ENCODE results near the gene SUMO4. TPM values are rescaled to one million over a fixed set of nuclear protein-coding genes. Genes with fewer than 3 reads are reported as not detected.

The SUMO4 gene
- total and polyA plus RNA-seq, 8 donors: 1.2 to 7.7 (median 4.0) TPM; not detected in 4

DNA sequence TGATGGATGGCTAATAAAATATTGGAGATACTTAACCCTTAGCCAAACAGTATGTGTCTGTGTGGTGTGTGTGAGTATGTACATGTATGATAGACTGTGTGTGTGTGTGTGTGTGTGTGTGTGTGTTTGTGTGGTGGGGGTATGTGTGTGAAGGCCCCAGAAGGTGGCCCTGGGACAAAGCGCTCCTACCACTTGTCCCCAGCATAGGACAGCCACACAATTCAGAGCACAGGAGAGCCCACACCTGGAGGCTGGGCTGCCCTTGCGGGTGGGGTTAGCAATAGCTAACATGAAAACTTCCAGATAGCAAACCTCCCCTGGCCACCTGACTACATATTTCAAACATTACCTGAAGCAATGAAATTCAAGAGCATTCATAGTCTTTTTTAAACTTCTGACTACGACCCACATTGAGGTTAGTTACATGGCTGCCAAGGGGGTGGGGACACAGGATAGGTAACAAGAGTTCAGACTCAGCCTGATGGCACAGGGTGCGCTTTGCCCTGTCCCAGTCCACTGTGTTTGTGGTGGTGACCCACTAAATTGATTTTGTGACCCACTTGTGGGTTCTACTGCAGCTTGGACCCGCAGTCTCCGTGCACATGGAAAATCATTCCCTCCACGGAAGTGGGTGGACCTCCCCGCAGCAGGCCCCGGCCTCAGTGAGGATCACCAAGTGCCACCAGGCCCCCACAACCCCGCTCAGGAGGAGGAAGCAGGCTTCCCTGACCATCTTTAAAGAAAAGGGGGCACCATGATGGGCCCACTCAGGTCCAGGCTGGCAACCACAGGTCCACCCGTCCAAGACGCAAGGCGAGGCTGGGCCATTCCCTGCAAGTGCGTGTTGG is 50.0 kb downstream of the SUMO4 start:
- 82 to 97% (median 87%) methylated on average over 10 to 14 of the region's 14 CpGs for WGBS, 5 donors
- no peak overlapping the region for H3K27ac ChIP-seq
- no peaks in the 10 kb centered on the region for H3K9me3 ChIP-seq
- peaks cover 31 to 44% (median 39%) of the 10 kb centered on the region in 4 donors for H3K4me1 ChIP-seq
- no peak for DNase-seq
- H3K4me3 ChIP-seq: peak overlapping the region; percentile 47 to 63 (median 53)
- intact Hi-C loops (cut with DNase I; ENCODE audit: low total_unique reads): loop anchor here (10.0 kb wide), 1 partner anchor 65 kb away; no protein-coding TSS in a partner anchor
- peaks cover 0 to 37% (median 15%) of the 10 kb centered on the region in 3 donors for H3K27me3 ChIP-seq
- no peaks in the 10 kb centered on the region for H3K36me3 ChIP-seq
- TF ChIP-seq POLR2AphosphoS5 (IDR thresholded peaks at IDR 0.05) (no peak), POLR2A (IDR thresholded peaks at IDR 0.05) (no peak), EP300 (IDR thresholded peaks at IDR 0.05) (no peak), CTCF (IDR thresholded peaks at IDR 0.05) (no peak)

Other genes starting within 250 kb of the SUMO4 start
- 100 to 1,000 TPM in 2 of 5 donors, 10 to 100 TPM in 3; 15.6 to 119 (median 56.4) TPM for gene TAB2, start 82.5 kb upstream of the SUMO4 start, total RNA-seq
- gene TAB2, start 82.5 kb upstream of the SUMO4 start, polyA plus RNA-seq: 10 to 100 TPM; 14.1 to 39.1 (median 24.0) TPM
- 1 to 10 TPM in 2 of 5 donors, not detected in 3; 1.1 to 2.2 TPM for gene ZC3H12D, start 84.8 kb downstream of the SUMO4 start, total RNA-seq
- gene ZC3H12D, start 84.8 kb downstream of the SUMO4 start, polyA plus RNA-seq: under 1 TPM; 0.31 to 0.85 (median 0.56) TPM
- 10 to 100 TPM in 3 of 5 donors, 1 to 10 TPM in 2; 7.6 to 59.7 (median 35.1) TPM for gene PPIL4, start 145.8 kb downstream of the SUMO4 start, total RNA-seq
- gene PPIL4, start 145.8 kb downstream of the SUMO4 start, polyA plus RNA-seq: 10 to 100 TPM; 12.4 to 20.0 (median 12.8) TPM
- 10 to 100 TPM in 3 of 5 donors, 1 to 10 TPM in 2; 3.2 to 61.6 (median 30.6) TPM for gene GINM1, start 166.1 kb downstream of the SUMO4 start, total RNA-seq
- gene GINM1, start 166.1 kb downstream of the SUMO4 start, polyA plus RNA-seq: 10 to 100 TPM; 16.0 to 31.9 (median 24.6) TPM
- 10 to 100 TPM in 4 of 5 donors, 1 to 10 TPM in 1; 8.1 to 29.8 (median 26.8) TPM for gene KATNA1, start 248.5 kb downstream of the SUMO4 start, total RNA-seq
- 10 to 100 TPM in 2 of 3 donors, 1 to 10 TPM in 1; 9.2 to 20.2 (median 10.4) TPM for gene KATNA1, start 248.5 kb downstream of the SUMO4 start, polyA plus RNA-seq

Measured in stomach (tissue), 9 donors.